Measurements from ENCODE around the gene TNS2.
"Not testable (repeated sequence)": the region's sequence is repeated elsewhere in the genome, so short reads cannot be mapped to it uniquely, and the experiment has no call there.

The TNS2 gene

GRCh38 chr12:53107122-53107521 lies 57.3 kb downstream of the TNS2 start:
- DNase-seq (ENCODE audit: low read depth, low spot score): no peak

DNA sequence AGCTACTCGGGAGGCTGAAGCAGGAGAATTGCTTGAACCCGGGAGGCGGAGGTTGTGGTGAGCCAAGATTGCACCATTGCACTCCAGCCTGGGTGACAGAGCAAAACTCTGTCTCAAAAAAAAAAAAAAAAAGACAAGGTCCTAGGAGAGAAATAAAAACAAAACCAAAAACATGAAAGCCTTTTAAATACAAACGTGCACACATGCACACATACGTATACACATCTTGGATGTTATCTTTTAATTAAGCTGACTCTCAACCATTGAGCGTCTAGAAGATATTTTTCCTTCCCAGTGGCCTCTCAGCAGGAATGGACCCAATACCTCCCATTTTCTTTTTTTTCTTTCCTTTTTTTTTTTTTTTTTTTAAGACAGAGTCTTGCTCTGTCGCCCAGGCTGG lies 62.6 kb downstream of the TNS2 start:
- DNase-seq (ENCODE audit: low read depth, low spot score): not testable (repeated sequence)

DNA sequence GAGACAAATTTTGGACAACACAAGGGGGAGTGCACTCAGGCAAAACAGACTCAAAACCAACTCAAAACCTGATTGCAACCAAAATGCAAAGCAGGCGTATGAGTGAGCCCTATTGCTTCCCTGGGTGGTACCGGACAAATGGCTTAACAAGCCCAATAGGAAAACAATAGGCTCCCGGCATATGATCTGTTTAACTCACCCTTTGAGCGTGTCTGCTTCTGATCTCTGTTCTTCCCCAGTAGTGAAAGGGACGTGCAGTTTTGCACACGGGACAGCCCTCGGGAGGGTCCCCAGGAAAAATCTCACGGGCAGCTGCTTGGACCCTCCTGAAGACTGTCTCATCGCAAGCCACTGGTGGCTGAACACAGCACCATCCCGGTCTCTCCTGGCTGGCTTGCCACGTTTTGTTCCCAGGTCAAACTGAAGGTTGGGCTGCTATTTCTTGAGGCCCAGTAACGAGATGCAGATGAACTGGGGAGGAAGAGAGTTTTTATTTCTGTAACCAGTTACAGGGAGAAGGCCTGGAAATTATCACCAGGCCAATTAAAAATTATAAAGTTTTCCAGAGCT lies 63.4 kb downstream of the TNS2 start:
- DNase-seq (ENCODE audit: low read depth, low spot score): no peak

DNA sequence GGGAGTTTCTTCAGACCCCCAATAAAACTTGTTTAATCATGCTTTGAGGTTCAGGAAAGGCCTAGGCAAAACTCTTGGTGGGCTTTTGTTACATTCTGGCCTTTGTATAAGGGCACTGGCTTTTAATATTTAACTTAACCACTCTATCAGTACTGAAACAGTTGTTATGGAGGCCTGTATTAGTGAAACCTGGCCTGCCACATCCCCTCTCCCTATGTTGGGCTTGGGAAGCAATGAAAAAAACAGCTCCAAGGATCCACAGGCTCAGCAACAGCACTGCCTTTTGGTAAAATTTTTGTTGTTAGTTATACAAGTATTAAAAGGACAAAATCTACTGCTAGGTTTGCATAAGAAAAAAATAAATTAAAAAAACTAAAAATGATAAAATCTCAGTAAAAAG lies 64.1 kb downstream of the TNS2 start:
- DNase-seq (ENCODE audit: low read depth, low spot score): no peak
